PC-3 (cell line): ENCODE measurements around the gene GINS2. TPM values are rescaled to one million over a fixed set of nuclear protein-coding genes. Genes with fewer than 3 reads are reported as not detected.

Experiments
- ATAC-seq: fragments of 200-7000 bp; cut with Tn5 transposase; 2 replicates; pipeline ENCODE4 v1.9.1; 2020; ENCODE audit warnings: mild to moderate bottlenecking, moderate library complexity
- BruUV-seq: library from RNA; stranded (reverse); fragments of 400-500 nt; replicated peaks from 2 replicates; lab custom pipeline; 2021; lab: Mats Ljungman, UMichigan
- CTCF ChIA-PET: fragments of 300-600 bp; sonication (Branson Sonifier 250); formaldehyde crosslinking; loops from one replicate; lab custom pipeline; 2022; ENCODE audit warnings: antibody characterized with exemption; lab: Charles Lee
- POLR2A ChIA-PET: fragments of 300-600 bp; sonication (Branson Sonifier 250); formaldehyde crosslinking; loops from one replicate; lab custom pipeline; 2022; ENCODE audit warnings: antibody characterized with exemption; ENCODE audit not compliant: unreplicated experiment; lab: Charles Lee
- DNase-seq: peaks from one replicate; pipeline ENCODE4 v3.0.0-alpha.2; 2015
- H2AFZ ChIP-seq: fragments of 300-600 bp; sonication (generic); 2 replicates; pipeline ENCODE4 v1.6.0; 2016; ENCODE audit warnings: antibody characterized with exemption, low read length
- H3F3A ChIP-seq: fragments of 300-600 bp; sonication (generic); one replicate; pipeline ENCODE4 v1.6.0; 2017; ENCODE audit warnings: antibody characterized with exemption, low read length, control low read depth, mild to moderate bottlenecking; ENCODE audit not compliant: unreplicated experiment
- H3K27ac ChIP-seq: fragments of 300-600 bp; sonication (generic); 2 replicates; pipeline ENCODE4 v1.5.1; 2016; ENCODE audit warnings: mild to moderate bottlenecking, low read length
- H3K27me3 ChIP-seq: fragments of 300-600 bp; sonication (generic); 2 replicates; pipeline ENCODE4 v1.6.1; 2016; ENCODE audit warnings: low read length, mixed read lengths
- H3K36me3 ChIP-seq: fragments of 300-600 bp; sonication (generic); 2 replicates; pipeline ENCODE4 v1.6.1; 2016; ENCODE audit warnings: low read depth, mixed run types, low read length, mixed read lengths
- H3K4me1 ChIP-seq: fragments of 300-600 bp; sonication (generic); 2 replicates; pipeline ENCODE4 v1.5.1; 2016; ENCODE audit warnings: low read length; ENCODE audit not compliant: insufficient read depth
- H3K4me2 ChIP-seq: fragments of 300-600 bp; sonication (generic); 2 replicates; pipeline ENCODE4 v1.6.0; 2016; ENCODE audit warnings: low read length
- H3K4me3 ChIP-seq: fragments of 300-600 bp; sonication (generic); 2 replicates; pipeline ENCODE4 v1.5.1; 2016; ENCODE audit warnings: mild to moderate bottlenecking, low read length, mixed read lengths
- H3K79me2 ChIP-seq: fragments of 300-600 bp; sonication (generic); 2 replicates; pipeline ENCODE4 v1.6.1; 2017; ENCODE audit warnings: low read length, mixed read lengths
- H3K9ac ChIP-seq: fragments of 300-600 bp; sonication (generic); 2 replicates; pipeline ENCODE4 v1.6.0; 2016; ENCODE audit warnings: mild to moderate bottlenecking, low read length
- H3K9me2 ChIP-seq: fragments of 300-600 bp; sonication (generic); replicated peaks from 2 replicates; pipeline ENCODE4 v1.6.1; 2016; ENCODE audit warnings: mixed run types, low read length, mixed read lengths
- H3K9me3 ChIP-seq: fragments of 300-600 bp; sonication (generic); 2 replicates; pipeline ENCODE4 v1.6.1; 2016; ENCODE audit warnings: low read length, mixed read lengths
- H4K20me1 ChIP-seq: fragments of 300-600 bp; sonication (generic); 2 replicates; pipeline ENCODE4 v1.6.1; 2016; ENCODE audit warnings: low read length, mixed read lengths
- EZH2 ChIP-seq: fragments of 300-600 bp; sonication (generic); IDR thresholded peaks from one replicate; pipeline ENCODE4 v1.6.1; 2017; ENCODE audit warnings: antibody characterized with exemption, mild to moderate bottlenecking, low read length; ENCODE audit not compliant: unreplicated experiment
- EZH2phosphoT487 ChIP-seq: fragments of 300-600 bp; sonication (generic); IDR thresholded peaks from 2 replicates; pipeline ENCODE4 v1.6.1; 2018; ENCODE audit warnings: mild to moderate bottlenecking, antibody characterized with exemption, low read length, borderline replicate concordance
- intact Hi-C: fragments of 100-400 bp; cut with micrococcal nuclease; formaldehyde crosslinking; loops from 2 replicates; pipeline ENCODE4 v1.9.0; 2023
- total RNA-seq: library from RNA; depleted of rRNA; stranded (reverse); fragments of >200 nt; gene quantifications from 2 replicates; pipeline ENCODE4 v1.2.3, GENCODE V29; 2014
- TF ChIP-seq, protein P1 (sequence below): fragments of 300-600 bp; sonication (generic); conservative IDR thresholded peaks from 2 replicates; pipeline ENCODE4 v1.5.1; 2017; ENCODE audit warnings: antibody characterized with exemption, low read depth, mild to moderate bottlenecking, low read length

The GINS2 gene
- total RNA-seq, 1 experiment from 2014 or later, result 28.7 TPM

DNA sequence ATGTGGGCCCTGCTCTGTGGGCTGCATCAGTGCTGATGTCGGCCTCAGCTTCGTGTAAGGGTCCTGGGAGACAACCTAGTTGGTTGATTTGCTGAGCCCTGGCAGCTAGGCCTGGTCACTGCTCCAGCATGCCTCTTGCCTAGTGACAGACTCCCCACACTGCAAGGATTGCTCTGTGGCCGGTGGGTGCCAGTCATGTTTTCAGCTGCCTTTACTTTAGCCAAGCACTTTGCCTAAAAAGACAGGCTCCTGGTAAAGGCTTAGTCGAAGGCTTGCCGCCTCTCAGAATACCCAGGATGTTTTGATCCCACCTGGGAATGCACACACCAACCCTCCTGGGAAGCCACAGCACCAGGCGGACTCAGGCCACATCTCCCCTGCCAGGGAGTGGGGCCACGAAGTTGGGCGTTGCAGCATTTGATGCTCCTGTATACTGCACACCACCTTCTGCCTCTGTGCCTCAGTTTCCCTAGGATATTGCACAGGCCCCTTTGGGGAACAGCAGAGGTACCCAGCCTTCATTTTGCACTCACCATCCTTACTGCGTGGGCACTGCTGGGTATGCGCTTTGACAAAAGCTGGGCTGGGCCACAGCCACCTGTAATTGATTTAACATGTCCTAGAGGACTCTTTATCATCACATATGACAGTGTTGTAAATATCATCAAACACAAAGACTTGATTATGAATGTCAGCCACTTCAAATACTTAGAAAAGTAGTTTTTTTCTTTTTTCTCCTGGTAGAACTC lies 19.9 kb downstream of the GINS2 start:
- H4K20me1 ChIP-seq, result no peaks in the 10 kb centered on the region
- DNase-seq (no peak), ATAC-seq (no peak)
- ChIA-PET POLR2A (no interaction called here), CTCF (no interaction called here)
- BruUV-seq, result no TSS peak
- no peaks in the 10 kb centered on the region for H3K79me2 ChIP-seq
- H3K4me3 ChIP-seq, result no peak overlapping the region
- no peaks in the 10 kb centered on the region for H3F3A ChIP-seq
- intact Hi-C loops, result no loop called here
- no peaks in the 10 kb centered on the region for H3K4me1 ChIP-seq
- H3K36me3 ChIP-seq, result peaks cover 26% of the 10 kb centered on the region
- no peaks in the 10 kb centered on the region for H3K9me2 ChIP-seq
- TF ChIP-seq EZH2phosphoT487 (no peak), EZH2 (no peak)
- TF ChIP-seq, protein P1, sequence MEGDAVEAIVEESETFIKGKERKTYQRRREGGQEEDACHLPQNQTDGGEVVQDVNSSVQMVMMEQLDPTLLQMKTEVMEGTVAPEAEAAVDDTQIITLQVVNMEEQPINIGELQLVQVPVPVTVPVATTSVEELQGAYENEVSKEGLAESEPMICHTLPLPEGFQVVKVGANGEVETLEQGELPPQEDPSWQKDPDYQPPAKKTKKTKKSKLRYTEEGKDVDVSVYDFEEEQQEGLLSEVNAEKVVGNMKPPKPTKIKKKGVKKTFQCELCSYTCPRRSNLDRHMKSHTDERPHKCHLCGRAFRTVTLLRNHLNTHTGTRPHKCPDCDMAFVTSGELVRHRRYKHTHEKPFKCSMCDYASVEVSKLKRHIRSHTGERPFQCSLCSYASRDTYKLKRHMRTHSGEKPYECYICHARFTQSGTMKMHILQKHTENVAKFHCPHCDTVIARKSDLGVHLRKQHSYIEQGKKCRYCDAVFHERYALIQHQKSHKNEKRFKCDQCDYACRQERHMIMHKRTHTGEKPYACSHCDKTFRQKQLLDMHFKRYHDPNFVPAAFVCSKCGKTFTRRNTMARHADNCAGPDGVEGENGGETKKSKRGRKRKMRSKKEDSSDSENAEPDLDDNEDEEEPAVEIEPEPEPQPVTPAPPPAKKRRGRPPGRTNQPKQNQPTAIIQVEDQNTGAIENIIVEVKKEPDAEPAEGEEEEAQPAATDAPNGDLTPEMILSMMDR, result no peak
- H3K4me2 ChIP-seq, result no peak overlapping the region
- no peak overlapping the region for H3K9ac ChIP-seq
- no peaks in the 10 kb centered on the region for H3K9me3 ChIP-seq
- no peak overlapping the region for H2AFZ ChIP-seq
- H3K27me3 ChIP-seq, result no peaks in the 10 kb centered on the region
- no peak overlapping the region for H3K27ac ChIP-seq

GRCh38 chr16:85667841-85668413 lies 20.8 kb downstream of the GINS2 start:
- no peak overlapping the region for H3K4me2 ChIP-seq
- no TSS peak for BruUV-seq
- peaks cover 24% of the 10 kb centered on the region for H3K36me3 ChIP-seq
- no peaks in the 10 kb centered on the region for H3K27me3 ChIP-seq
- H3K9ac ChIP-seq, result no peak overlapping the region
- no peaks in the 10 kb centered on the region for H3K9me2 ChIP-seq
- intact Hi-C loops, result no loop called here
- H3K4me1 ChIP-seq, result no peaks in the 10 kb centered on the region
- no peak for DNase-seq
- no peaks in the 10 kb centered on the region for H3K79me2 ChIP-seq
- H4K20me1 ChIP-seq, result no peaks in the 10 kb centered on the region
- H2AFZ ChIP-seq, result no peak overlapping the region
- no peak overlapping the region for H3K27ac ChIP-seq
- no peak overlapping the region for H3K4me3 ChIP-seq
- H3F3A ChIP-seq, result no peaks in the 10 kb centered on the region
- TF ChIP-seq EZH2phosphoT487, result no peak
- ATAC-seq, result no peak
- CTCF ChIA-PET, result no interaction called here
- no peaks in the 10 kb centered on the region for H3K9me3 ChIP-seq
- POLR2A ChIA-PET, result no interaction called here

DNA sequence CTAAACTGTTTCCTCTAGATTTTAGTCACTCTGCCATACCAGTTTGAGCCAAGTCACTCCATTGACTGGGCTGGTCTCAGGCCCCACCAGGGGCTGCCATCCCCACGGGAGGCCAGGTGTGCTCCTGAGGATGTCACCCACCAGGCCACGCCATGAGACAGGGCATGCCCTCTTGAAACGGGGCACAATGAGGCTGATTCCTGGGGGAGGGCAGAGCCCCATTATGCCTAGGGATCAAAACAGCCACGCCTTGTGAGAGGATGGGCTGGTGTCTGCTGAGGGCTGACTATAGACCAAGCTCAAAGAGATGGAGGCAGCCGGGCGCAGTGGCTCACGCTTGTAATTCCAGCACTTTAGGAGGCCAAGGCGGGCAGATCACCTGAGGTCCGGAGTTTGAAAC lies 21.5 kb downstream of the GINS2 start:
- Histone ChIP-seq H3K9me3 (no peaks in the 10 kb centered on the region), H3K4me3 (no peak overlapping the region), H3K9ac (no peak overlapping the region), H3K27ac (no peak overlapping the region), H3K9me2 (no peaks in the 10 kb centered on the region), H3K79me2 (no peaks in the 10 kb centered on the region), H3K36me3 (peaks cover 27% of the 10 kb centered on the region), H3K4me1 (no peaks in the 10 kb centered on the region), H2AFZ (no peak overlapping the region), H3F3A (no peaks in the 10 kb centered on the region), H3K27me3 (no peaks in the 10 kb centered on the region), H4K20me1 (no peaks in the 10 kb centered on the region), H3K4me2 (no peak overlapping the region)
- TF ChIP-seq EZH2 (no peak), EZH2phosphoT487 (no peak)
- TF ChIP-seq, protein P1, result no peak
- CTCF ChIA-PET, result no interaction called here
- DNase-seq (no peak), ATAC-seq (no peak)
- intact Hi-C loops, result no loop called here
- POLR2A ChIA-PET, result no interaction called here
- BruUV-seq, result no TSS peak
